GM12878 (cell line): ENCODE data around the gene HES7. TPM values are rescaled to one million over a fixed set of nuclear protein-coding genes. Genes with fewer than 3 reads are reported as not detected.

Experiments used
- DPF2 ChIP-seq: fragments of 450-650 bp; IDR thresholded peaks from 2 replicates; pipeline ENCODE4 v1.6.1; 2017; ENCODE audit warnings: mild to moderate bottlenecking
- FOS ChIP-seq: IDR thresholded peaks from 3 replicates; pipeline ENCODE4 v1.6.1; 2011; ENCODE audit warnings: borderline replicate concordance; ENCODE audit not compliant: insufficient read length; ENCODE audit errors: extremely low read depth
- FOXM1 ChIP-seq: IDR thresholded peaks from 2 replicates; pipeline ENCODE4 v1.6.1; 2012; ENCODE audit warnings: low read depth, mild to moderate bottlenecking, inconsistent platforms, low read length, moderate library complexity
- HDAC6 ChIP-seq: fragments of 200-600 bp; sonication (generic); IDR thresholded peaks from one replicate; pipeline ENCODE4 v1.8.0; 2017; ENCODE audit warnings: antibody characterized with exemption; ENCODE audit not compliant: unreplicated experiment
- IKZF1 ChIP-seq: fragments of 450-650 bp; conservative IDR thresholded peaks from 2 replicates; pipeline ENCODE4 v1.6.1; 2017; ENCODE audit warnings: antibody characterized with exemption, mild to moderate bottlenecking
- JUNB ChIP-seq: IDR thresholded peaks from 2 replicates; pipeline ENCODE4 v1.6.1; 2016; ENCODE audit warnings: antibody characterized with exemption, mild to moderate bottlenecking
- KAT2A ChIP-seq: conservative IDR thresholded peaks from 2 replicates; pipeline ENCODE4 v1.6.1; 2011; ENCODE audit warnings: low read depth, low read length; ENCODE audit not compliant: control insufficient read depth
- MYB ChIP-seq: fragments of 150-350 bp; IDR thresholded peaks from 2 replicates; pipeline ENCODE4 v1.6.1; 2014; ENCODE audit warnings: mild to moderate bottlenecking, low read depth, low read length, borderline replicate concordance
- NFIC ChIP-seq: IDR thresholded peaks from 2 replicates; pipeline ENCODE4 v1.6.1; 2012; ENCODE audit warnings: low read depth, mild to moderate bottlenecking, inconsistent platforms, low read length, moderate library complexity
- NR2C1 ChIP-seq: fragments of 450-650 bp; IDR thresholded peaks from 2 replicates; pipeline ENCODE4 v1.6.1; 2017; ENCODE audit warnings: antibody characterized with exemption, mild to moderate bottlenecking, moderate library complexity
- NRF1 ChIP-seq: conservative IDR thresholded peaks from 2 replicates; pipeline ENCODE4 v1.6.1; 2011; ENCODE audit warnings: mild to moderate bottlenecking, low read depth, low read length, improper control_type of control experiment
- POLR2AphosphoS5 ChIP-seq: IDR thresholded peaks from 2 replicates; pipeline ENCODE4 v1.6.1; 2011; ENCODE audit warnings: mild to moderate bottlenecking, low read length, inconsistent platforms
- RFX5 ChIP-seq: IDR thresholded peaks from 2 replicates; pipeline ENCODE4 v1.6.1; 2011; ENCODE audit warnings: low read depth, low read length, improper control_type of control experiment
- SP1 ChIP-seq: IDR thresholded peaks from one replicate; pipeline ENCODE4 v1.6.1; 2011; ENCODE audit warnings: low read depth, low read length
- STAT1 ChIP-seq: fragments of 450-650 bp; conservative IDR thresholded peaks from 2 replicates; pipeline ENCODE4 v1.6.1; 2014; ENCODE audit warnings: antibody characterized with exemption, mild to moderate bottlenecking
- ZNF207 ChIP-seq: fragments of 450-650 bp; IDR thresholded peaks from 2 replicates; pipeline ENCODE4 v1.6.1; 2014; ENCODE audit warnings: antibody characterized with exemption, mild to moderate bottlenecking, borderline replicate concordance
- polyA plus RNA-seq, 11 experiments: library from polyadenylated mRNA; depleted of rRNA in 4 of 11; unstranded in 6 of 11; stranded (reverse) in 5 of 11; fragments of >200 nt; fragmentation: Nextera tagmentation in 4 of 11; fragmentation: Illumina TruSeq in 1 of 11; extraction: Ambion mirVana in 4 of 11; extraction: Trizol in 1 of 11; gene quantifications; 1 replicate in 1 of 11; 2 replicates in 10 of 11; pipeline versions ENCODE4 v1.2.1 to v1.2.3, GENCODE V29; 2011 to 2016; ENCODE audit warnings: inconsistent platforms in 2 of 11, missing spikeins in 2 of 11, low read depth in 1 of 11
- total RNA-seq, 4 experiments: library from RNA; depleted of rRNA in 3 of 4; stranded (reverse); fragments of >200 nt in 3 of 4; fragmentation: Illumina TruSeq in 1 of 4; extraction: Trizol in 1 of 4; gene quantifications; 2 replicates each; pipeline versions ENCODE4 v1.2.1 to v1.2.3, GENCODE V29; 2013 to 2021
- TF ChIP-seq, protein P1 (sequence below): IDR thresholded peaks from 2 replicates; pipeline ENCODE4 v1.6.1; 2011; ENCODE audit warnings: mild to moderate bottlenecking, low read depth, low read length, moderate library complexity; ENCODE audit not compliant: insufficient replicate concordance
- TF ChIP-seq, protein P2 (sequence below): fragments of 150-350 bp; IDR thresholded peaks from 2 replicates; pipeline ENCODE4 v1.6.1; 2014; ENCODE audit warnings: mild to moderate bottlenecking, low read depth, low read length
- TF ChIP-seq, protein P3 (sequence below): fragments of 450-650 bp; IDR thresholded peaks from 2 replicates; pipeline ENCODE4 v1.6.1; 2017; ENCODE audit warnings: borderline replicate concordance
- TF ChIP-seq, protein P4 (sequence below): IDR thresholded peaks from 2 replicates; pipeline ENCODE4 v1.6.1; 2012; ENCODE audit warnings: low read length, inconsistent platforms
- TF ChIP-seq, protein P5 (sequence below): fragments of 450-650 bp; formaldehyde crosslinking; IDR thresholded peaks from 2 replicates; pipeline ENCODE4 v1.5.0; 2022; ENCODE audit warnings: mild to moderate bottlenecking, missing genetic modification characterization

HES7 gene
- total and polyA plus RNA-seq, 10 of the 15 experiments (the other 5 are each of a cell fraction or from before 2014, with no cell fraction given), result 0.07 to 1.3 (median 0.63) TPM; not detected in 4

GRCh38 chr17:8120520-8121406 is 3.1 kb downstream of the HES7 start (continued):
- TF ChIP-seq FOXM1 (no peak), NRF1 (no peak), STAT1 (no peak), MYB (no peak), ZNF207 (no peak), POLR2AphosphoS5 (no peak; the same call in 1 of the 2 replicates), HDAC6 (no peak), JUNB (no peak), NR2C1 (no peak), NFIC (peak; percentile 47; the same call in 1 of the 2 replicates), SP1 (no peak), DPF2 (0 out of 2 replicates have a peak, but pooled peaks have one; percentile 1), IKZF1 (peak; percentile 61; the same call in 1 of the 2 replicates), FOS (no peak), RFX5 (no peak), KAT2A (no peak)
- TF ChIP-seq, protein P1, sequence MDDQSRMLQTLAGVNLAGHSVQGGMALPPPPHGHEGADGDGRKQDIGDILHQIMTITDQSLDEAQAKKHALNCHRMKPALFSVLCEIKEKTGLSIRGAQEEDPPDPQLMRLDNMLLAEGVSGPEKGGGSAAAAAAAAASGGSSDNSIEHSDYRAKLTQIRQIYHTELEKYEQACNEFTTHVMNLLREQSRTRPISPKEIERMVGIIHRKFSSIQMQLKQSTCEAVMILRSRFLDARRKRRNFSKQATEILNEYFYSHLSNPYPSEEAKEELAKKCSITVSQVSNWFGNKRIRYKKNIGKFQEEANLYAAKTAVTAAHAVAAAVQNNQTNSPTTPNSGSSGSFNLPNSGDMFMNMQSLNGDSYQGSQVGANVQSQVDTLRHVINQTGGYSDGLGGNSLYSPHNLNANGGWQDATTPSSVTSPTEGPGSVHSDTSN, result no peak
- TF ChIP-seq, protein P2, sequence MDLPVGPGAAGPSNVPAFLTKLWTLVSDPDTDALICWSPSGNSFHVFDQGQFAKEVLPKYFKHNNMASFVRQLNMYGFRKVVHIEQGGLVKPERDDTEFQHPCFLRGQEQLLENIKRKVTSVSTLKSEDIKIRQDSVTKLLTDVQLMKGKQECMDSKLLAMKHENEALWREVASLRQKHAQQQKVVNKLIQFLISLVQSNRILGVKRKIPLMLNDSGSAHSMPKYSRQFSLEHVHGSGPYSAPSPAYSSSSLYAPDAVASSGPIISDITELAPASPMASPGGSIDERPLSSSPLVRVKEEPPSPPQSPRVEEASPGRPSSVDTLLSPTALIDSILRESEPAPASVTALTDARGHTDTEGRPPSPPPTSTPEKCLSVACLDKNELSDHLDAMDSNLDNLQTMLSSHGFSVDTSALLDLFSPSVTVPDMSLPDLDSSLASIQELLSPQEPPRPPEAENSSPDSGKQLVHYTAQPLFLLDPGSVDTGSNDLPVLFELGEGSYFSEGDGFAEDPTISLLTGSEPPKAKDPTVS, result no peak
- TF ChIP-seq, protein P3, sequence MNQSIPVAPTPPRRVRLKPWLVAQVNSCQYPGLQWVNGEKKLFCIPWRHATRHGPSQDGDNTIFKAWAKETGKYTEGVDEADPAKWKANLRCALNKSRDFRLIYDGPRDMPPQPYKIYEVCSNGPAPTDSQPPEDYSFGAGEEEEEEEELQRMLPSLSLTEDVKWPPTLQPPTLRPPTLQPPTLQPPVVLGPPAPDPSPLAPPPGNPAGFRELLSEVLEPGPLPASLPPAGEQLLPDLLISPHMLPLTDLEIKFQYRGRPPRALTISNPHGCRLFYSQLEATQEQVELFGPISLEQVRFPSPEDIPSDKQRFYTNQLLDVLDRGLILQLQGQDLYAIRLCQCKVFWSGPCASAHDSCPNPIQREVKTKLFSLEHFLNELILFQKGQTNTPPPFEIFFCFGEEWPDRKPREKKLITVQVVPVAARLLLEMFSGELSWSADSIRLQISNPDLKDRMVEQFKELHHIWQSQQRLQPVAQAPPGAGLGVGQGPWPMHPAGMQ, result no peak
- TF ChIP-seq, protein P4, sequence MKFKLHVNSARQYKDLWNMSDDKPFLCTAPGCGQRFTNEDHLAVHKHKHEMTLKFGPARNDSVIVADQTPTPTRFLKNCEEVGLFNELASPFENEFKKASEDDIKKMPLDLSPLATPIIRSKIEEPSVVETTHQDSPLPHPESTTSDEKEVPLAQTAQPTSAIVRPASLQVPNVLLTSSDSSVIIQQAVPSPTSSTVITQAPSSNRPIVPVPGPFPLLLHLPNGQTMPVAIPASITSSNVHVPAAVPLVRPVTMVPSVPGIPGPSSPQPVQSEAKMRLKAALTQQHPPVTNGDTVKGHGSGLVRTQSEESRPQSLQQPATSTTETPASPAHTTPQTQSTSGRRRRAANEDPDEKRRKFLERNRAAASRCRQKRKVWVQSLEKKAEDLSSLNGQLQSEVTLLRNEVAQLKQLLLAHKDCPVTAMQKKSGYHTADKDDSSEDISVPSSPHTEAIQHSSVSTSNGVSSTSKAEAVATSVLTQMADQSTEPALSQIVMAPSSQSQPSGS, result no peak
- TF ChIP-seq, protein P5, sequence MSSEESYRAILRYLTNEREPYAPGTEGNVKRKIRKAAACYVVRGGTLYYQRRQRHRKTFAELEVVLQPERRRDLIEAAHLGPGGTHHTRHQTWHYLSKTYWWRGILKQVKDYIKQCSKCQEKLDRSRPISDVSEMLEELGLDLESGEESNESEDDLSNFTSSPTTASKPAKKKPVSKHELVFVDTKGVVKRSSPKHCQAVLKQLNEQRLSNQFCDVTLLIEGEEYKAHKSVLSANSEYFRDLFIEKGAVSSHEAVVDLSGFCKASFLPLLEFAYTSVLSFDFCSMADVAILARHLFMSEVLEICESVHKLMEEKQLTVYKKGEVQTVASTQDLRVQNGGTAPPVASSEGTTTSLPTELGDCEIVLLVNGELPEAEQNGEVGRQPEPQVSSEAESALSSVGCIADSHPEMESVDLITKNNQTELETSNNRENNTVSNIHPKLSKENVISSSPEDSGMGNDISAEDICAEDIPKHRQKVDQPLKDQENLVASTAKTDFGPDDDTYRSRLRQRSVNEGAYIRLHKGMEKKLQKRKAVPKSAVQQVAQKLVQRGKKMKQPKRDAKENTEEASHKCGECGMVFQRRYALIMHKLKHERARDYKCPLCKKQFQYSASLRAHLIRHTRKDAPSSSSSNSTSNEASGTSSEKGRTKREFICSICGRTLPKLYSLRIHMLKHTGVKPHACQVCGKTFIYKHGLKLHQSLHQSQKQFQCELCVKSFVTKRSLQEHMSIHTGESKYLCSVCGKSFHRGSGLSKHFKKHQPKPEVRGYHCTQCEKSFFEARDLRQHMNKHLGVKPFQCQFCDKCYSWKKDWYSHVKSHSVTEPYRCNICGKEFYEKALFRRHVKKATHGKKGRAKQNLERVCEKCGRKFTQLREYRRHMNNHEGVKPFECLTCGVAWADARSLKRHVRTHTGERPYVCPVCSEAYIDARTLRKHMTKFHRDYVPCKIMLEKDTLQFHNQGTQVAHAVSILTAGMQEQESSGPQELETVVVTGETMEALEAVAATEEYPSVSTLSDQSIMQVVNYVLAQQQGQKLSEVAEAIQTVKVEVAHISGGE (CRISPR knock-in tag), result no peak
